HEK293 (cell line): ENCODE results near the gene CHST7.

Experiments
- AEBP2 ChIP-seq: fragments of 450-650 bp; formaldehyde crosslinking; IDR thresholded peaks from 2 replicates; pipeline ENCODE4 v1.5.1; 2016; ENCODE audit warnings: missing biosample characterization, missing genetic modification characterization, borderline replicate concordance
- ELK4 ChIP-seq: IDR thresholded peaks from 2 replicates; pipeline ENCODE4 v1.6.1; 2011; ENCODE audit warnings: mild to moderate bottlenecking, low read depth, low read length, borderline replicate concordance
- FEZF1 ChIP-seq: fragments of 450-650 bp; formaldehyde crosslinking; IDR thresholded peaks from 2 replicates; pipeline ENCODE4 v1.5.1; 2016; ENCODE audit warnings: missing biosample characterization, missing genetic modification characterization
- GLI2 ChIP-seq: fragments of 450-650 bp; formaldehyde crosslinking; IDR thresholded peaks from 2 replicates; pipeline ENCODE4; 2017; ENCODE audit warnings: missing biosample characterization, missing genetic modification characterization, low read depth, borderline replicate concordance
- HOXA7 ChIP-seq: sonication (generic); formaldehyde crosslinking; IDR thresholded peaks from 2 replicates; pipeline ENCODE4 v1.8.1; 2022; ENCODE audit warnings: missing genetic modification reagents, borderline replicate concordance
- HOXC10 ChIP-seq: sonication (generic); formaldehyde crosslinking; IDR thresholded peaks from 2 replicates; pipeline ENCODE4 v1.8.1; 2023; ENCODE audit warnings: mild to moderate bottlenecking, missing genetic modification reagents
- HOXD13 ChIP-seq: sonication (generic); formaldehyde crosslinking; IDR thresholded peaks from 2 replicates; pipeline ENCODE4 v1.8.0; 2022; ENCODE audit warnings: missing genetic modification reagents, borderline replicate concordance
- IKZF3 ChIP-seq: fragments of 450-650 bp; IDR thresholded peaks from 2 replicates; pipeline ENCODE4 v1.5.0; 2018; ENCODE audit warnings: missing biosample characterization, mild to moderate bottlenecking, missing genetic modification characterization, moderate library complexity
- KLF10 ChIP-seq: fragments of 450-650 bp; IDR thresholded peaks from 2 replicates; pipeline ENCODE4 v1.5.1; 2018; ENCODE audit warnings: missing biosample characterization, mild to moderate bottlenecking, missing genetic modification characterization
- KLF9 ChIP-seq: fragments of 450-650 bp; formaldehyde crosslinking; IDR thresholded peaks from 2 replicates; pipeline ENCODE4 v1.5.1; 2016; ENCODE audit warnings: missing biosample characterization, missing genetic modification characterization, low read depth
- MEIS1 ChIP-seq: sonication (generic); formaldehyde crosslinking; IDR thresholded peaks from 2 replicates; pipeline ENCODE4 v1.8.1; 2022; ENCODE audit warnings: missing genetic modification reagents, mild to moderate bottlenecking, borderline replicate concordance
- MYNN ChIP-seq: fragments of 450-650 bp; formaldehyde crosslinking; IDR thresholded peaks from 2 replicates; pipeline ENCODE4 v1.5.1; 2016; ENCODE audit warnings: missing biosample characterization, missing genetic modification characterization, borderline replicate concordance
- SETDB1 ChIP-seq: IDR thresholded peaks from one replicate; pipeline ENCODE4 v1.6.1; 2017; ENCODE audit warnings: mild to moderate bottlenecking, low read length, moderate library complexity, mixed read lengths; ENCODE audit not compliant: insufficient read length
- TCF7L2 ChIP-seq: IDR thresholded peaks from 2 replicates; pipeline ENCODE4 v1.6.1; 2011; ENCODE audit warnings: low read depth, mild to moderate bottlenecking, inconsistent platforms, low read length, moderate library complexity, borderline replicate concordance
- YY2 ChIP-seq: fragments of 450-650 bp; formaldehyde crosslinking; IDR thresholded peaks from 2 replicates; pipeline ENCODE4 v1.5.1; 2016; ENCODE audit warnings: missing biosample characterization, missing genetic modification characterization
- ZBTB1 ChIP-seq: fragments of 450-650 bp; formaldehyde crosslinking; IDR thresholded peaks from 2 replicates; pipeline ENCODE4 v1.5.1; 2016; ENCODE audit warnings: missing biosample characterization, missing genetic modification characterization
- ZBTB48 ChIP-seq: fragments of 450-650 bp; formaldehyde crosslinking; IDR thresholded peaks from 2 replicates; pipeline ENCODE4 v1.5.1; 2016; ENCODE audit warnings: missing biosample characterization, missing genetic modification characterization
- ZBTB8A ChIP-seq: fragments of 450-650 bp; formaldehyde crosslinking; IDR thresholded peaks from 2 replicates; pipeline ENCODE4 v1.5.1; 2016; ENCODE audit warnings: missing biosample characterization, missing genetic modification characterization
- ZEB2 ChIP-seq: fragments of 450-650 bp; formaldehyde crosslinking; IDR thresholded peaks from 2 replicates; pipeline ENCODE4 v1.5.1; 2016; ENCODE audit warnings: missing biosample characterization, missing genetic modification characterization
- ZNF114 ChIP-seq: fragments of 450-650 bp; formaldehyde crosslinking; IDR thresholded peaks from 2 replicates; pipeline ENCODE4 v1.5.0; 2017; ENCODE audit warnings: missing biosample characterization, missing genetic modification characterization
- ZNF132 ChIP-seq: fragments of 450-650 bp; formaldehyde crosslinking; IDR thresholded peaks from 2 replicates; pipeline ENCODE4 v1.5.1; 2017; ENCODE audit warnings: missing biosample characterization, missing genetic modification characterization, borderline replicate concordance
- ZNF155 ChIP-seq: fragments of 450-650 bp; formaldehyde crosslinking; IDR thresholded peaks from 2 replicates; pipeline ENCODE4 v1.5.1; 2016; ENCODE audit warnings: missing biosample characterization, missing genetic modification characterization
- ZNF174 ChIP-seq: fragments of 450-650 bp; formaldehyde crosslinking; IDR thresholded peaks from 2 replicates; pipeline ENCODE4 v1.5.0; 2017; ENCODE audit warnings: missing biosample characterization, mild to moderate bottlenecking, missing genetic modification characterization
- ZNF175 ChIP-seq: fragments of 450-650 bp; formaldehyde crosslinking; IDR thresholded peaks from 2 replicates; pipeline ENCODE4 v1.5.1; 2016; ENCODE audit warnings: missing biosample characterization, missing genetic modification characterization
- ZNF19 ChIP-seq: fragments of 450-650 bp; formaldehyde crosslinking; IDR thresholded peaks from 2 replicates; pipeline ENCODE4; 2016; ENCODE audit warnings: missing biosample characterization, missing genetic modification characterization, low read depth
- ZNF221 ChIP-seq: fragments of 450-650 bp; formaldehyde crosslinking; IDR thresholded peaks from 2 replicates; pipeline ENCODE4 v1.5.1; 2017; ENCODE audit warnings: missing biosample characterization, missing genetic modification characterization, borderline replicate concordance
- ZNF280C ChIP-seq: fragments of 450-650 bp; formaldehyde crosslinking; IDR thresholded peaks from 2 replicates; pipeline ENCODE4 v1.5.1; 2016; ENCODE audit warnings: missing biosample characterization, missing genetic modification characterization
- ZNF292 ChIP-seq: fragments of 450-650 bp; formaldehyde crosslinking; IDR thresholded peaks from 2 replicates; pipeline ENCODE4 v1.5.1; 2016; ENCODE audit warnings: low read depth, missing biosample characterization, missing genetic modification characterization, borderline replicate concordance
- ZNF302 ChIP-seq: fragments of 450-650 bp; formaldehyde crosslinking; IDR thresholded peaks from 2 replicates; pipeline ENCODE4 v1.5.1; 2016; ENCODE audit warnings: missing biosample characterization, missing genetic modification characterization, low read depth
- ZNF335 ChIP-seq: fragments of 450-650 bp; formaldehyde crosslinking; conservative IDR thresholded peaks from 2 replicates; pipeline ENCODE4 v1.5.1; 2016; ENCODE audit warnings: missing biosample characterization, missing genetic modification characterization
- ZNF362 ChIP-seq: fragments of 450-650 bp; formaldehyde crosslinking; IDR thresholded peaks from 2 replicates; pipeline ENCODE4 v1.5.1; 2016; ENCODE audit warnings: missing biosample characterization, missing genetic modification characterization
- ZNF391 ChIP-seq: fragments of 450-650 bp; formaldehyde crosslinking; IDR thresholded peaks from 2 replicates; pipeline ENCODE4 v1.5.1; 2016; ENCODE audit warnings: low read depth, missing biosample characterization, missing genetic modification characterization, borderline replicate concordance
- ZNF558 ChIP-seq: fragments of 450-650 bp; formaldehyde crosslinking; IDR thresholded peaks from 2 replicates; pipeline ENCODE4 v1.5.1; 2016; ENCODE audit warnings: missing biosample characterization, missing genetic modification characterization
- ZNF624 ChIP-seq: fragments of 450-650 bp; formaldehyde crosslinking; IDR thresholded peaks from 2 replicates; pipeline ENCODE4 v1.5.1; 2017; ENCODE audit warnings: missing biosample characterization, missing genetic modification characterization
- ZNF777 ChIP-seq: fragments of 450-650 bp; formaldehyde crosslinking; IDR thresholded peaks from 2 replicates; pipeline ENCODE4 v1.5.1; 2017; ENCODE audit warnings: missing biosample characterization, missing genetic modification characterization, borderline replicate concordance
- ZNF830 ChIP-seq: fragments of 450-650 bp; IDR thresholded peaks from 2 replicates; pipeline ENCODE4 v1.5.0; 2018; ENCODE audit warnings: missing biosample characterization, missing genetic modification characterization, low read depth, mild to moderate bottlenecking, moderate library complexity

Gene CHST7

GRCh38 chrX:46545111-46546005 lies 28.2 kb upstream of the CHST7 start, which contains the start of gene ZNF674 (continued):
- no peak for TF ChIP-seq ZNF175 (tag by site-specific recombination)
- TF ChIP-seq ZNF558 (tag by site-specific recombination) = no peak; the same call in 1 of the 2 replicates
- TF ChIP-seq ZNF19 (tag by site-specific recombination) = no peak
- peak; percentile 34; the same call in 1 of the 2 replicates for TF ChIP-seq KLF10 (tag by site-specific recombination)
- TF ChIP-seq ZNF114 = no peak
- peak; percentile 82; the same call in 1 of the 2 replicates for TF ChIP-seq ZNF391 (tag by site-specific recombination)
- no peak for TF ChIP-seq YY2 (tag by site-specific recombination)
- no peak for TF ChIP-seq ZNF302 (tag by site-specific recombination)
- no peak for TF ChIP-seq ZNF624 (tag by site-specific recombination)
- TF ChIP-seq ZNF777 = no peak
- peak; percentile 93 for TF ChIP-seq ZEB2
- no peak for TF ChIP-seq ZNF174
- TF ChIP-seq ZNF132 (tag by site-specific recombination) = no peak
- 0 out of 2 replicates have a peak, but pooled peaks have one; percentile 35 for TF ChIP-seq FEZF1
- no peak for TF ChIP-seq IKZF3 (tag by site-specific recombination)
- TF ChIP-seq ZNF292 (tag by site-specific recombination) = no peak
- TF ChIP-seq ZNF155 = no peak
- TF ChIP-seq HOXD13 (CRISPR knock-in tag) = no peak
- TF ChIP-seq ZNF280C (tag by site-specific recombination) = no peak
- peak; percentile 94 for TF ChIP-seq KLF9 (tag by site-specific recombination)
- TF ChIP-seq ZBTB8A (tag by site-specific recombination) = no peak
- no peak; the same call in 1 of the 2 replicates for TF ChIP-seq ELK4
- TF ChIP-seq ZNF335 (tag by site-specific recombination) = peak; percentile 82
- no peak for TF ChIP-seq HOXA7 (CRISPR knock-in tag)
- no peak for TF ChIP-seq AEBP2 (tag by site-specific recombination)
- no peak for TF ChIP-seq MYNN (tag by site-specific recombination)
- no peak for TF ChIP-seq HOXC10 (CRISPR knock-in tag)
- TF ChIP-seq SETDB1 = peak; percentile 18
- no peak for TF ChIP-seq ZNF221 (tag by site-specific recombination)
- no peak for TF ChIP-seq MEIS1 (CRISPR knock-in tag)
- TF ChIP-seq ZBTB1 = no peak
- TF ChIP-seq GLI2 (tag by site-specific recombination) = no peak
- no peak for TF ChIP-seq ZNF362
- no peak for TF ChIP-seq ZNF830 (tag by site-specific recombination)
- TF ChIP-seq TCF7L2 = no peak
- TF ChIP-seq ZBTB48 (tag by site-specific recombination) = peak; percentile 10; the same call in 1 of the 2 replicates
